GM10266 (cell line): ENCODE results near the gene MYO10.
"Not testable (repeated sequence)": the region's sequence is repeated elsewhere in the genome, so short reads cannot be mapped to it uniquely, and the experiment has no call there.

Source experiments
- DNase-seq: peaks from one replicate; pipeline ENCODE4 v3.0.0; 2012; ENCODE audit errors: extremely low spot score
- CTCF ChIP-seq: IDR thresholded peaks from 2 replicates; pipeline ENCODE4 v1.5.1; 2012; ENCODE audit warnings: mild to moderate bottlenecking, low read depth; ENCODE audit not compliant: control insufficient read depth, insufficient read depth; ENCODE audit errors: missing control alignments

The MYO10 gene

DNA sequence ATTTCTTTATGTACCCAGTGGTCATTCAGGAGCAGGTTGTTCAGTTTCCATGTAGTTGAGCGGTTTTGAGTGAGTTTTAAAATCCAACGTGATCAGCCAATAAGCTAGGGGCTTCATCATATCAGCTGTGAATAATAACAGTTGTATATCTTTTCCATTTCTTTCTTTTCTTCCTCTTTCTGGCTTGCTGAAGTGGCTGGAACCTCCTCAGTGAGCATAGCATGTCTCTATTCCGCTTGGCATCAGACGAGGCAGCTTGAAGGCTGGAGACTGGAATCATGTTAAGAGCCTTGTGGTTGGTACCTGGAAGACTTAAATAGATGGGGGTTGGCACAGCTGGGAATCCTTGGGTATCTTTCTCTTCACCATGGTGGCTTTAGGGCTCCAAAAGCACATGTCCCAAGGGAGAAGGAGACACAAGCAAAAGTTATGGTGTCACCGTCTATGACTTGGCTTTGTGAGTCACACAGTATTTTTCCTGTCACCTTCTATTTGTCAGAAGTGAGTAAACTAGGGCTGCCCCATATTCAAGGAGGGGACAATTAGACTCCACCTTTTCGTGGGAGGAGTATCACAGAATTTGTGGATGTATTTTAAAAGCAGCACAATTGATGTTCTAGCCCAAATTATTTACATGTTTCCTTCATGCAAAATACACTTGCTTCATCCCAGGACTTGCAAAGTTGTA lies 281.3 kb downstream of the MYO10 start:
- no peak for DNase-seq
- TF ChIP-seq CTCF = no peak

GRCh38 chr5:16648739-16649138 lies 287.3 kb downstream of the MYO10 start:
- DNase-seq = not testable (repeated sequence)

DNA sequence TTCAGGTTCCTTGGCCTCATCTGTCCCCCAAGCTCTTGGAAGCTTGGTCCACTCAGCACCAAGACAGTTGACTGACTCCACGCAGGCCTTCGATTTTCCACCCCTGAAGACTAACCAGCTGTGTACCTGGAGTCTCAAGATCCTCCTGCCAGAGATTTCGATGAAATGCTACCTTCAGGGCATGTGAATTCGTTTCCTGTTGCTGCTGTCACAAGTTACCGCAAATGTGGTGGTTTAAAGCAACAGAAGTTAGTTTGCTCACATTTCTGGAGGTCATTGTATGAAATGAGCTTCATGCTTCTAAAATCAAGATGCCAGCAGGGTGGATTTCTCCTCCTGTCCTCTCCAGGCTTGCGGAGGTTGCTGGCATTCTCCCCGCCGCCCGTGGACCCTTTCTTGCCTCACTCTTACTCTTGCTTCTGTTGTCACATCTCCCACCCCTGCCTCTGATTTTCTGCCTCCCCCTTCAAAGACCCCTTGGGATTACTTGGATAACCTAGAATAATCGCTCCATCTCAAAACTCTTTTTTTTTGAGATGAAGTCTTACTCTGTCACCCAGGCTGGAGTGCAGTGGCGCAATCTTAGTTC lies 291.7 kb downstream of the MYO10 start:
- no peak for DNase-seq
- TF ChIP-seq CTCF = no peak

DNA sequence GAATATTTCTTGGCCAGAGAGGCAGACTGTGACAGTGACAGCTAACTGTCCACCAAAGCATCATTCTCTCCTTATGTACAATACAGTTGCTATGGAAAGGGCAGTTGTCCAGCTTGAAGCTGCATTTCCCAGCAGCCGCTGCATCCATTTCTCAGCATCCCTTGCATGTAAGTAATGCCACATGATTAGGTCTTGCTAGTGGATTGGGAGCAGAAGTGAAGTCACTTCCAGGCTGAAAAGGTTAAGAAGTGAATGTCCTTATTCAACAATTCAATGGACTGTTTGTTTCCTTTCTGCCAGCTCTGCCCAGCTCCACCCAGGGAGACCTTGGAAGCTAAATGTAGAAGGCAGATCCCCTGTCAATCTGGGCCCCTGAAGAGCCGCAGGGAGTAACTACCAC lies 293.2 kb downstream of the MYO10 start:
- no peak for TF ChIP-seq CTCF
- no peak for DNase-seq

- no peak for DNase-seq
- no peak for TF ChIP-seq CTCF
These were observed 296.9 kb downstream of the MYO10 start for GRCh38 chr5:16639206-16639605.

DNA sequence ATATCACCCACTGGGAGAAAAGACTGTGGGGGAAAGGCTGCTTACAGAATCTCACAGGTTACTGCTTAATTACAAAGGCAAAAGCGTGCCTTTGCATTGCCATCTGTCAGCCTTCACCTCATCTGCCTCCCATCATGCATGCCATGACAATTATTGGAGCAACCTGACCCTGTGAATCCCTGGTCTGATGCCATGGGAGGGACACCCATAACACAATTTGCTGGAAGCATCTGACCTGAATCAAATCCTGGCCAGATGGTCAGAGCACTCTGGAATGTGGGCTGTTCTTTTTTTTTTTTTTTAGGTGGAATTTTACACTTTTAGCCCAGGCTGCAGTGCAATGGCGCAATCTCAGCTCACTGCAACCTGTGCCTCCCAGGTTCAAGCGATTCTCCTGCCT lies 307.7 kb downstream of the MYO10 start:
- no peak for TF ChIP-seq CTCF
- DNase-seq = no peak

DNA sequence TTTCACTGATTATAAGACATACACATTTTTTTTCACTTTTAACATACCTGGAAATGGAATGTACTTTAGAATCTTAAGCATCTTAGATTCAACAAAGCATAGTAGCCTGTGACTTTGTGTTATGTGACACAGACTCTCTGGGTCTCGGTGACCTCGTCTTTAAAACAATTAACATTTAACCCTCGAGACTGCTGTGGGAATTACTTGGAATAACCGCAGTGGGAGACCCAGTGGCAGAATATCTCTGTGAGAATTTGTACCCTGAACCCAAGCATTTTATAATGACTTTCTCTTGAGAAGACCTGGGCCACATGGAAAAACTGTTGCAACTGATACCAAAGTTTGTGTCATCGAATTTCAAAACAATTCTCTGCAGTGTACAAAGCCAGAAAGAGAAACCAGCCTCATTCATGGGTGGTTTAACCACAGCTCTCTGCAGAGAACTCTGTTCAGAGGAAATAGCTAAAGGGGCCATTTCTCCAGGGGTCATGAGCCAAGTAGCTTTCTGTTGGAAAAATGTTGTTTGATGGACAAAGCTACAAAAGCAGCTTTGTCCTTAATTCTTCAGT lies 309.3 kb downstream of the MYO10 start:
- no peak for TF ChIP-seq CTCF
- no peak for DNase-seq
